NCI-H146 (cell line): ENCODE results near the gene SYPL2.
"Not testable (repeated sequence)": the region's sequence is repeated elsewhere in the genome, so short reads cannot be mapped to it uniquely, and the experiment has no call there.

Source experiments
- DNase-seq: peaks from one replicate; lab custom pipeline; 2025; lab: John Stamatoyannopoulos, UW

Gene SYPL2

DNA sequence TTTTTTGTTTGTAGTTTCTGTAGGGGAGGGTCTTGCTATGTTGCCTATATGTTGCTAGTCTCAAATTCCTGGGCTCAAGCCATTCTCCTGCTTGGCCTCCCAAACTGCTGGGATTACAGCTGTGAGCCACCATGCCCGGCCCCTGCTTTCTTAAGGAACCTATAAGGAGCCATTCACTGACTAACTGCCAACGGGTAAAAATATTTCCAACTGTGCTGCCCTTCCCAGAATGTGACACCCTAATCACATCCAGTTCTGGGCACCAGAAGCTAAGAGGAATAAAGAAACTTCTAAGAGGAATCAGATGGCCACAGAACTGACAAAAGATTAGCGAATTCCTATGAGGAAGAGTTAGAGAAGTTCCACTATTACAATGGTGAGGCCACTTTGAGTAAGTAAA, 6.4 kb downstream of the SYPL2 start:
- DNase-seq = no peak

GRCh38 chr1:109473284-109474057, 7.1 kb downstream of the SYPL2 start:
- not testable (repeated sequence) for DNase-seq

DNA sequence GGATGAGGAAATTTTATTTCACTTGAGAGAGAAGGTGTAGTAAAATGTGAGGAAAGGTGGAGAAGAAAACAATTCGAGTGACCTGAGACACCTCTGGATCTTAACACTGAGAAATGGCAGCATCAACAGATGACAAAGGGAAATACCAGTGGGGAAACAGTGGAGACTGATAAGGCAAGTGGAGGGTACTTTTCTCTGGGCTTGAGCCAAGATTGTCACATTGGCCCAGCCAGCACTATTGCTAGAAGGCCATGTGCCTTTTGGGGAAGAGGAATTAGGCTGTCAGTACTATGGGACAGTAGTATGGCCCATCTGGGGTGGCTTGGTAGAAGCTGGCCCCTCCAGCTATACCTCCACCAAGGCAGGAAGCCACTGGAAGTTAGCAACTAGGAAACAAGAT, 8.4 kb downstream of the SYPL2 start:
- DNase-seq = no peak

DNA sequence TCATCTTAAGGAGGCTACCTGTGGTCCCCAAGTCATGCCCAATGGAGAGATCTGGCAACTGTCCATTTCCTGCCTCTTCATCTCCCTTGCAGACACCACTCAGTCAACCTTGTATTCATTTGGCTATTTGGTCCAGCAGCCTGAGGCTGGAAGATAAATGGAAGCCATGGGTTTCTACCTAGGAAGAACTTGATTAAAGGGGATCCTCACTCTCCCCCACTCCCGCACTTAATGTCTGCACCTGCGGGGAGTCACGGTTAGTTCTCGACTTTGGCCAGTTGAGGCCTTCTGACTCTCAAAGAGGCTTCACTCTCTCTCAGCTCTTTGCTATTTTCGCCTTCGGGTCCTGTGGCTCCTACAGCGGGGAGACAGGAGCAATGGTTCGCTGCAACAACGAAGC, 8.9 kb downstream of the SYPL2 start:
- DNase-seq = no peak

- no peak for DNase-seq
Measured at GRCh38 chr1:109476825-109477224, 10.5 kb downstream of the SYPL2 start.

DNA sequence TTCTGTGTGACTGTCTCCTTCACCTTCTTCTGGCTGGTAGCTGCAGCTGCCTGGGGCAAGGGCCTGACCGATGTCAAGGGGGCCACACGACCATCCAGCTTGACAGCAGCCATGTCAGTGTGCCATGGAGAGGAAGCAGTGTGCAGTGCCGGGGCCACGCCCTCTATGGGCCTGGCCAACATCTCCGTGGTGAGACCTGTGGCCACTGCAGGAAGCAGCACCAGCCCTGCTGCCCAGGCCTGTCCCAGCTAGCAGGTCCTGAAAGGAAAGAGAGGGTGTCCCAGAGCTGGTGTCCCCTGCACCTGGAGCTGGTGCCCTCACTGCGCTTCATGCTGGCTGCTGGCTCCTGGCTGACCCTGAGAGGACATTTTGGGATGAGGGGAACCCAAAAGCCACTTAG, 11.5 kb downstream of the SYPL2 start:
- DNase-seq = peak; percentile 6

DNA sequence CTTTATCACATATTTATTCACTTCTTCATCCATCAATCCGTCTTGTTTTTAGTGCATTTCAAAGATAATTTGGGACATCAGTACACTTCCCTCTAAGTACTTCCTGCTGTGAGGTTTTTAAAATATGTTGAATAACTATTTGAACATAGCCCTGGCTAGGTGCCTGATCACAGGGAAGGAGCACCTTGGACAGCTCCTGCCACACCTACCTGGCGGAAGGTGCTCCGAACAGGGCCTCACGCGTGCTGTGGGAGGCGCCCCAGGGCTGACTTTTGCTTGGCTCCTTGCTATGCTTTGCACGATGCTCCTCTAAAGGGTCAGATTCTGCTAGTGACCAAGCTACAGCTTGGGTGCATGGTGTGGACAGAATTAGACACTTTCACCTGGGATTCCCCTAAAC, 12.5 kb downstream of the SYPL2 start:
- no peak for DNase-seq

- DNase-seq = no peak
Measured at GRCh38 chr1:109479311-109479710, 13.0 kb downstream of the SYPL2 start.

- no peak for DNase-seq
Measured at GRCh38 chr1:109479901-109480300, 13.6 kb downstream of the SYPL2 start.

- no peak for DNase-seq
Measured at GRCh38 chr1:109481646-109482045, 15.3 kb downstream of the SYPL2 start.

DNA sequence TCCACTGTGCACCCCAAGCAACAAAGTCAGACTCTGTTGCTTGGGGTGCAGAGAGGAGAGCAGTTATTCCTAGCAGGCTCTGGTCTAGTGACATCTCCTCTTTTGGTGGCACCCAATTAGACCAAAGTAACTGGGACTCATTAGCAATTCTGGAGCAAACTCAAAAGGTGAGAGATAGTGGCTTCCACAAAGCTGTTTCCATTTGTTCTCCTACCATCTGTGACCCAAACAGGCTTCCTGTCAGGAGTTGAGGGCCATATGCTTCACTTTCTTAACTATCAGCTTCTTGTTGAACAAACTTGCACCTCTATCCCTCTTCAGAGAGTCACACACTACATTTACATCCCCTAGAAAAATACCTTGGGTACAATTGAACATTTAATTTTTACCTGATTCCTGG, 15.9 kb downstream of the SYPL2 start:
- no peak for DNase-seq

DNA sequence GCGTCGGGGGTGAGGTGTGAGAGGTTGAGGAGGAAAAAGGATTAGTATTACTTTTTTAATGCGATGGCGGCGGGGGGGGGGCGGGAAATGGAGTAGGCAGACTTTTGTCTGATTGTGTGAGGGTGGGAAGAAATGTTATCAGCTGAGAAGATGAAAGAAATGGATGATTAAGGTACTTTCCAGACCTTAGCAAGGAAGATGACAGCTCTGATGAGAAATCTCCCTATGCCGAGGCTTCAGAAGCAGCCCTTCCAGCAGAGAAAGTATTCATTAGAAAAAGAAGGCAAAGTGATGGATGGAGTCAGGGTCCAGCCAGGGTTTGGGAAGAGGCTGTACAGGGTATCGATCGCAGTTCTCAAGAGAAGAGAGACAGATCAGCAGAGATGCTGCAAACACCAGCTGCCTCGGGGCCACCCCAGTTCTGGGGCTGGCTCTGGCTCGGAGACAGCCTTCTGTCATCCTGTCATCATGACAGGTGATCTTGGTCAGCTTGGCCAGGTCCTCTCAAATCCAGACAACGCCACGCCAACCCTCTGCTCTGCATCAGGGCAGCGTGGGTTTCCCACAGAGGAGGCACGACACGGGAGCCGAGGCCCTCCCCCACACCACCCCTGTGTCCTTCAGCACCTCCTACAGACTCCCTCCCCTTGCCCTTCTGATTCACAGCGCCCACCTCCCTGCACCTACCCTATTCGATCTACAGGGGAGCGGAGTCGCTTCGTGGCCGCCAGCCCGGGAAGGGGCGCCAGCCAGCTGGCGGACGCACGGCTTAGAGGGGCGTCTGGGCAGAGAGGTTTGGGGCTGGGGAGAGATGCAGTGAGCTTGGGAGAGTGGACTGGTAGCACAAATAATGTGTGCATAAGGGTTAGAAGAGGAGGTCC, 16.7 kb downstream of the SYPL2 start:
- DNase-seq = peak; percentile 70

GRCh38 chr1:109483672-109484518, 17.5 kb downstream of the SYPL2 start, which contains the start of gene ATXN7L2:
Gene ATXN7L2 (plus strand): TSS chr1:109483905. CDS start chr1:109483954, 49 bp downstream.
- DNase-seq = peak; percentile 91

GRCh38 chr1:109484519-109484975, 18.2 kb downstream of the SYPL2 start:
- DNase-seq = peak; percentile 59

- DNase-seq = peak; percentile 82
Measured at GRCh38 chr1:109485001-109485400, 18.7 kb downstream of the SYPL2 start.

GRCh38 chr1:109487261-109487660, 20.9 kb downstream of the SYPL2 start:
- no peak for DNase-seq

GRCh38 chr1:109488201-109488600, 21.9 kb downstream of the SYPL2 start:
- no peak for DNase-seq

GRCh38 chr1:109488696-109489095, 22.4 kb downstream of the SYPL2 start:
- DNase-seq = no peak

GRCh38 chr1:109490029-109490933, 23.9 kb downstream of the SYPL2 start:
- DNase-seq = peak; percentile 43

DNA sequence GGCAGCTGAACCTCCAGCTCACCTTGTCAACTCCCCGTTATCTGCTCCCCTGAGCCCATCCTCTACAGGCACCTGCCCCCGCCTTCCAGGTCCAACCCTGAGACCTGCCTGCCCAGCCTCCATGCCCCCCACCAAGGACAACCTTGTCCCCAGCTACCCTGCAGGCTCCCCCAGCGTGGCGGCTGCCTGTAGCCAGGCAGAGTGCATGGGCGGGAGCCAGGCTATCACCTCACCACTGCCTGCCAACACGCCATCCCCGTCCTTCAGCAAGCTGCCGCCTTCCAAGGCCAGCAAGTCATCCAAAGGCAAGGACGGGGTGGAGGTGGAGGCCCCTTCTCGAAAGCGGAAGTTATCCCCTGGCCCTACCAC, 24.6 kb downstream of the SYPL2 start:
- no peak for DNase-seq

DNA sequence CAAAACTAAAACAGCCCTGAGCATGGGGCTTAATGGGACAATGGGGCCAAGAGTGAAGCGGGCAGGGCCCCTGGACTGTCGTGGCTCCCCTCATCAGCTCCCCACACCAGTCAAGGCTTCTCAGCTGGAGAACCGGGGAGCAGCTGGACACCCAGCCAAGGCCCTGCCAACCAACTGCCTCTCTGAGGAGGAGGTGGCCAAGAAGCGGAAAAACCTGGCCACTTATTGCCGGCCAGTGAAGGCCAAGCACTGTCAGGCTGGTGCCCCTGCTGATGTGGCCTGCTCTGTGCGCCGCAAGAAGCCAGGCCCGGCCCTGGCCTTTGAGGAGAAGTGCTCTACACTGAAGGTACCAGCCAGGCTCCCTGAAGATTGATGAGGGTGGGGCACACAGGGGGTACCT, 25.0 kb downstream of the SYPL2 start:
- no peak for DNase-seq
